GM18867 (cell line): Measurements from ENCODE around the gene USP7.
"Not testable (repeated sequence)": the region's sequence is repeated elsewhere in the genome, so short reads cannot be mapped to it uniquely, and the experiment has no call there.

ENCODE experiments used
- ATAC-seq: cut with Tn5 transposase; IDR thresholded peaks from one replicate; pipeline ENCODE4 v1.9.1; 2021; ENCODE audit warnings: mild to moderate bottlenecking, moderate library complexity; ENCODE audit not compliant: unreplicated experiment

USP7 gene

DNA sequence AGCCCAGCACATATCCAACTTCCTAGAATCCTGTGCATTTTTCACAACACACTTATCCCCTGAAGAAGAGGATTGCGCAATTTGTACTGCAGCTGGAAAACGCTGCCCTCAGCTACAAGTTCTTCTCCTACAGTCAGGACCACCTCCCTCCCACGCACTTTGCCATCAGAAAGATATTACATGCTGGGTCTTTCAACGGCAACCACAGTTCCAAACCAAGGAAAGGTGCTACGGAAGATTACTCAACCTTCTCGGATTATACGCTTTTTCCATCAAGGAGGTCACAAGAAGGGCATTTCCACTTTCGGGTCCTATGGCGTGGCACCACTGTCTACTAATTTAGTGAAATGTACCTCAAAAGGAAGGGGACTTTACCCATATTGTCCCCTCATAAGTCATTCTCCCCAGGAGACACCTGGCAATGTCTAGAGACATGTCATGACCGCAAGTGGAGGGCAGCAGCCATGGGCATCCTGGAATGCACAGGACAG, 35.2 kb downstream of the USP7 start:
- ATAC-seq = peak; percentile 36

- ATAC-seq = no peak
Measured at GRCh38 chr16:8926827-8927226, 36.9 kb downstream of the USP7 start.

DNA sequence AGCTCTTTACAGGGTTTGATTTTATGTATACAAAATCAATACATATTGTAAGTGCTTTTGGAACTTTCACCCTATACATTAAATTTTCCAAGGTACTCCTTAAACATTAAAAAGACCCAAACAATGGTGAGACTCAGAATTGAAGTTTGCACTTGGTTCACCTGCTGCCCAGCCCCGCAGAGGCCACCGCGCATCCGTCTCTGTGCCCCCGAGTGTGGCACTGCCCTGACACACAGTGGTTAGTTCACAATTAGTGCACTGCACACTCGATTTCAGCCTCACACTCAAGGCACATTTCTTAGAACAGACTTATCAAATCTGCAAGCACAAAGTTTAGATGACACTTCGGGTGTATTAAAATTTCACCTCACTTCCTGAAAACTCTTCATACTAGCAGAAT, 38.3 kb downstream of the USP7 start:
- no peak for ATAC-seq

- peak; percentile 48 for ATAC-seq
Measured at GRCh38 chr16:8924214-8924613, 39.5 kb downstream of the USP7 start.

GRCh38 chr16:8923199-8923598, 40.5 kb downstream of the USP7 start:
- no peak for ATAC-seq

GRCh38 chr16:8921347-8921984, 42.2 kb downstream of the USP7 start:
- no peak for ATAC-seq

DNA sequence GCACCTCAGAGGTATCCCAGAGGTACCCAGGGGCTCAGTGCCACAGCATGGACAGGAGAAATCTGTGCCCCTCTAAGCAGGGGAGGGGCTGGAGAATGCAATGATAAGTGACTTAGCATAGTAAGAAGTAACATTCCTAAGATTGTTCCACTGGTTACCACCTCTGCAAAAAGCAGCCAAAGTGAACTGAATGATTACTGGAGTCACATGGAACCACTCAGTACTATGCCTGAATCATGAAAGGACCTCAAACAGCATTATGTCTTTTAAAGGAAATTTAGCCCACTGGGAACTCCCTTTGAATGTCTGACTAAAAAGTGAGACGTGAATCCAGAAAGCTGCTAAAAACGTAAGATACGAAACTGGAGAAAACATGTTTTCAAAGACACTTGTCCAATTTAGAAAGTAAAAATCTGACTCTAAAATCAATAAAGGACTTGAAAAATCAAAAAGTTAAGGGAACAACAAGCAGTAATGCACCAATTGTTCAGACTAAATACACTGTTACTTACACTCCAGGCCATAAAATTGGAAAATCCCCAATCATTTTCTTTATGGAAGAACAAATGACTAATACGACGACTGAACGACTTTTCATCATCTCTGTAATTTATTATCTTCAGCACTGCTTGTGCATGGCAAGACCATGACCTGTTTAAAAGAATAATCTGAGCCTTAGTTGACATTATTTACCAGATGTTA, 42.9 kb downstream of the USP7 start:
- no peak for ATAC-seq

GRCh38 chr16:8919934-8920462, 43.7 kb downstream of the USP7 start:
- no peak for ATAC-seq

GRCh38 chr16:8919089-8919933, 44.4 kb downstream of the USP7 start:
- no peak for ATAC-seq

GRCh38 chr16:8917336-8917735, 46.4 kb downstream of the USP7 start:
- ATAC-seq = not testable (repeated sequence)

GRCh38 chr16:8916541-8917225, 47.0 kb downstream of the USP7 start:
- ATAC-seq = no peak

- no peak for ATAC-seq
Measured at GRCh38 chr16:8915722-8916301, 47.9 kb downstream of the USP7 start.

DNA sequence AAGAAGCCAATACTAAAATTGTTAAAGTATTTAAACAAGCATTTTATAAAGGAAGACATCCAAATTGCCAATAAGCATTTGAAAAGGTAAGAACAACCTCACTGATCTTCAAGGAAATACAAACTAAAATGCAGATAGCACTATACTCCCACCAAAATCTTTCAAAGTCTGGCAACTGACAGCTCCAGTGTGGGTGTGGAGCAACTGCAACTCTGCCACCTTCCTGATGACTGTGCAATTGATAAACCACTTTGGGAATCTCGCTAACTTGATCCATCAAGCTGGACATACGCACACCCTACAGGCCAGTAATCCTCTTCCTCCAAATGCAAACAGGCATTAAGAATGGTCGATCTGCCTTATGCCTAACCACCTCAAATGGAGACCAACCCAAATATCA, 49.6 kb downstream of the USP7 start:
- no peak for ATAC-seq

GRCh38 chr16:8912793-8913192, 50.9 kb downstream of the USP7 start:
- ATAC-seq = no peak

- ATAC-seq = no peak
Measured at GRCh38 chr16:8910811-8911210, 52.9 kb downstream of the USP7 start.

GRCh38 chr16:8908810-8909468, 54.8 kb downstream of the USP7 start:
- ATAC-seq = no peak

- no peak for ATAC-seq
Measured at GRCh38 chr16:8907096-8907495, 56.6 kb downstream of the USP7 start.

DNA sequence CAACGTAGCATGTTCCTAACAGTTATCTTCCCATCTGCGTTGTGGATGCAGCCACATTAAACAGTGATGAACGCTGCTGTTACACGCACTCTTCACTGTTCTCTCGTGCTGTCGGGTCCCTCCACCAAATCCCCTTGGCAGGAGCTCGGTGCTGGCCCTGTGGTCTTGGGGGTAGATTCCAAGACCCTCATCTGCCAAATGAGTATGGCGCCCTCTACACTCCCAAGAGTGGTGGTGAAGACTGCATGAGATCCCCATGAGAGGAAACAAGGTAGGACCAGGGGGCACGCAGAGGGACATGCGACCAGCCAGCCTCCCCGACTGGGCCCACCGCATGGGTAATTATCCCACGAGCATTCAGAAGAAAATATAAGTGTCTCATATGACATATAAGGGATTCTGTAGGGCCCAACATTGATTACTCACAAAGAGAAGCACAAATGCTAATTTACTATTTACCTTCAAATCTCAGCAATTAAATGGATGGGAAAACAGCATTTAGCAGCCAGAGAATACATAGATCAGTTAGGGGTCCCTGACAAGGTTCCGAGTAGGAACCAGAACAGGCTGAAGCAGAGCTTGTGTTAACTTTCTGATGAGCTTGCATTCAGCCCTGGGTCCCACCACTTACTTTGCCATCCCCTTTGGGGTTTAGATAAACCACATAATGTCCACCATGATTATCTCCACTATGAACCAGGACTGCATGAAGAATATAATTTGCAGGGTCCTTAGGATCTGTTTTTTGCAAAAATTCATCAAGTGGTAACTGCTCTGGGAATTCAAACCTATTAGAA, 57.7 kb downstream of the USP7 start:
- ATAC-seq = no peak

GRCh38 chr16:8905168-8905762, 58.4 kb downstream of the USP7 start:
- ATAC-seq = no peak
